ENCODE data around the gene FKBP14. TPM values are rescaled to one million over a fixed set of nuclear protein-coding genes. Genes with fewer than 3 reads are reported as not detected.
A peak's percentile ranks its signal among the peaks of the same experiment; 100 is the strongest.

Gene FKBP14
- total RNA-seq, 1 donor from 2014 or later, result 8.5 TPM

DNA sequence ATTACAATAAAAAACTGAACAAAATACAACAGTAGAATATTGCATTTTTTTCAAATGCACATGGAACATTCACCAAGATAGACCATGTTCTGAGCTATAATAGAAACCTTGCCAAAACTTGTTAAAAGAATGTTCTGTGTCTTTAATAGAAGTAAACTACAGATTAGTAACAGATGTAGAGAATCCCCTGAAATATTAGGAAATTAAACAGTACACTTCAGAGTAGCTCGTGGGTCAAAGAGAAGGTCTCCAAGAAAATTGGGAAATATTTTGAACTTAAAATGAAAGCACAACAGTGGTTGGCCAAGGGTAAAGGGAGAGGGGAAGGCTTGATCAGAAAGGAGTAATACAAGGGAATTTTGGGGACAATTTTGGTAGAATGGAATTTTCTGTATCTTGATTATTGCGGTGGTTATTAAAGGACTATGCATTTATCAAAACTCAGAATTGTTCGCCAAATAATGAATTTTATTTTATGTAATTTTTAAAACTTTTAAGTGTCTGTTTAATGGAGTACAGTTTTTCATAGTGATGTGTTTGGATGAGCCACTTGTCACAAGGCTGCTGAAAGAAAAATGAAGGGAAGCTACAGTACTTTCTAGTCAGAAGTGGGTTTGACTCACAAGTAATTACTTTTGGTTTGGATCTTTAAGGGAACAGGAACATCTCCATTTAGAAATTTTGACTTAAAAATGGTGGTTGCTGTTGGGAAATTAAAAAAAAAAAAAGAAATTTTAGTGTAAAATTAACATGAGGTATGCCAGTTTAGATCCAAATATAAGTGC is 11.9 kb upstream of the FKBP14 start:
- intact Hi-C loops (cut with DNase I), result no loop called here
- ATAC-seq (peak; percentile 80), DNase-seq (ENCODE audit: missing footprints) (no peak)

- no peak for ATAC-seq
- intact Hi-C loops (cut with DNase I), result no loop called here
- DNase-seq (ENCODE audit: missing footprints), result no peak
Observed at GRCh38 chr7:30036220-30036619, 9.7 kb upstream of the FKBP14 start.

DNA sequence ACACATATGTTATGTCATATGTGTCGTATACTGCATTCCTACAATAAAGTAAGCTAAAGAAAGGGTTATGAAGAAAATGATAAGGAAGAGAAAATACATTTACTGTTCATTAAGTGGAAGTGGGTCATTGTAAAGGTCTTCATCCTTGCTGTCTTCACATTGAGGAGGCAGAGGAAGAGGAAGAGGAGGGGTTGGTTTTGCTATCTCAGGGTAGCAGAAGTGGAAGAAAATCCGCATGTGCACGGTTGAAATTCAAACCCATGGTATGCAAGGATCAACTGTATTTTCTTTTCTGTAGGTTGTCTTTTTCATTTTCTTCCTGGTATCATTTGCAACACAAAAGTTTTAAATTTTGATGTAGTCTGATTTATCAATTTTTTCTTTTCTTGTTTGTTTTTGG is 8.0 kb upstream of the FKBP14 start:
- intact Hi-C loops (cut with DNase I), result no loop called here
- ATAC-seq (no peak), DNase-seq (ENCODE audit: missing footprints) (no peak)

- intact Hi-C loops (cut with DNase I), result no loop called here
- ATAC-seq, result no peak
- no peak for DNase-seq (ENCODE audit: missing footprints)
Observed at GRCh38 chr7:30032310-30033125, 6.0 kb upstream of the FKBP14 start.

GRCh38 chr7:30029696-30030095 is 3.2 kb upstream of the FKBP14 start:
- no peak for DNase-seq (ENCODE audit: missing footprints)
- intact Hi-C loops (cut with DNase I), result loop anchor here (5.0 kb wide), 1 partner anchor 108 kb away; no protein-coding TSS in a partner anchor
- no peak for ATAC-seq

GRCh38 chr7:30028749-30029635 is 2.5 kb upstream of the FKBP14 start:
- intact Hi-C loops (cut with DNase I), result loop anchor here (5.0 kb wide), 1 partner anchor 108 kb away; no protein-coding TSS in a partner anchor
- peak; percentile 30 for ATAC-seq
- peak; percentile 69 for DNase-seq (ENCODE audit: missing footprints)

DNA sequence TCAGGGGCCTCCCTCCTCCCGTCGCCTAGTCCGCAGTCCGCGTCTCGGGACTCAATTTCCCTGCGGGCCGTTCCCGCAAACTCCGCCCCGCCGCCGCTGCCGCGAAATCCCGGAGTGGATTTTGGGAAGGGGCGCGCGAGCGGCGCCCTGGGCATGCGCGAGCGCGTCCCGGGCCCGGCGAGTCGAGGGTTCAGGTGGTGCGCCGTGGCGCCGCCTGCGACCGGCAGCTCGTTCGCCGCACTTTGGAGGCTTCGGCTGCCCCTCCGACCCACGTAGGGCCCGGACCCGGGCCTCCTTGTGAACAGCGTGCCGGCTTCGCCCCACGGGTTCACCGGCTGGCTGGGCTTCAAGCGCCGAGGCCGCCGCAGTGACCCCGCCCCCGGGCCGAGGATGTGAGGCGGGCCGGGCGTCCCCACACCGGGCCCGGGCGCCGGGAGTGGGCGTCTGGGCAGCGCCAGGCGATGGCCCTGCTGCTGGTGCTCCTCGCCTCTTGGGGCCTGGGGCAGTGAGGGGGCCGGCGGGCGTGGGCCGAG is 1.8 kb upstream of the FKBP14 start, which contains the start of gene PLEKHA8:
TSS of gene PLEKHA8 (plus strand) at position 197 of the 533 bp plus-strand sequence. CDS start 351 bp downstream, outside the sequence.
- peak; percentile 93 for DNase-seq (ENCODE audit: missing footprints)
- ATAC-seq, result peak; percentile 86
- intact Hi-C loops (cut with DNase I), result loop anchor here (5.0 kb wide), 1 partner anchor 109 kb away; no protein-coding TSS in a partner anchor

DNA sequence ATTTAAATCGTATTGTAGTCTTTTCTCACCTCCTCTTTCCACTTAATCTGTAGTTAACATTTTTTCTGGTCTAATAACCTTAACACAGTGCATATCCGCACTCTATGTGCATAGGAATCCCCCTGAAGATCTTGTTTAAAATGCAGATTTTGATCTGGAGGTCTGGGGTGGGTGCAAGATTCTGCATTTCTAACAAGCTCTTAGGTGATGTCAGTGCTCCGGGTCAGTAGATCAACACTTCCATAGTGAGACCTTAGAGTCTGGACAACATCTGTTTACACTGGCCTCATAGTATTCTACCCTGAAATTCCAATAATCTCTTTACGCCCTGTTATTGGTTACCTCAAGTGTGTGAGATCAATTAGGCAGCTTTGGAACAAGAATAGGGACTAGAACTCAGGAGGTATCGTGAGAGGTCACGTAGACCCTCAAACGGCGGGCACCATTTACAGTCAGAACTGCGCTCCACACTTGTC is 1.3 kb upstream of the FKBP14 start:
- DNase-seq (ENCODE audit: missing footprints) (no peak), ATAC-seq (no peak)
- intact Hi-C loops (cut with DNase I), result loop anchor here (5.0 kb wide), 1 partner anchor 110 kb away; no protein-coding TSS in a partner anchor

- intact Hi-C loops (cut with DNase I), result loop anchor here (5.0 kb wide), 1 partner anchor 110 kb away; no protein-coding TSS in a partner anchor
- DNase-seq (ENCODE audit: missing footprints), result no peak
- no peak for ATAC-seq
Observed at GRCh38 chr7:30027065-30027456, 559 bp upstream of the FKBP14 start.

DNA sequence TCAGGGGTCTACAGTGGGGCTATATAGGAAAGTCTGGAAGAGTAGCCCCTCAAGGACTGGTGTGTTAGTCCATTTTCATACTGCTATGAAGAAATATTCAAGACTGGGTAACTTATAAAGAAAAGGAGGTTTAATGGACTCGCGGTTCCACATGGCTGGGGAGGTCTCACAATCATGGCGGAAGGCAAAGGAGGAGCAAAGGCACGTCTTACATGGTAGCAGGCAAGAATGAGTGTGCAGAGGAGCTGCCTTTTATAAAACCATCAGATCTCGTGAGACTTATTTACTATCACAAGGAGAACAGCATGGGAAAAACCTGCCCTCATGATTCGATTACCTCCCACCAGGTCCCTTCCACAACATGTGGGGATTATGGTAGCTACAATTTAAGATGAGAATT is 3.0 kb downstream of the FKBP14 start:
- intact Hi-C loops (cut with DNase I), result no loop called here
- no peak for DNase-seq (ENCODE audit: missing footprints)
- no peak for ATAC-seq

DNA sequence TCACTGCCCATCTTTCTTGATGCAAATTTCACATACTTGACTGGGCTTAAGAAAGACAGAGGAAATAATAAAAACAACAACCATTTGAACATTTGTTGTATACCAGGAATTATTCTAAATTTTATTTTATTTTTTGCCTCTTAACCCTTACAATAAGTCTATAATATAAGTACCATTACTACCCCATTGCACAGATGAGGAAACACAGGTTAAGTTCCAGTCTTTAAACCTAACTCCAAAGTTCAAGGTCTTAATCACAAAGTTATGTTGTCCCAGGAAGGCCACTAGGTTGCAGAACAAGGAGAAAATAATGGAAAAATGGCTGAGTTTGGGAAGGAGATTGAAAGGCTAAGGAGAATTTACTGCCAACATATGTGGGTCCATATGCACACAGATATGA is 3.5 kb downstream of the FKBP14 start:
- ATAC-seq, result no peak
- intact Hi-C loops (cut with DNase I), result no loop called here
- no peak for DNase-seq (ENCODE audit: missing footprints)

DNA sequence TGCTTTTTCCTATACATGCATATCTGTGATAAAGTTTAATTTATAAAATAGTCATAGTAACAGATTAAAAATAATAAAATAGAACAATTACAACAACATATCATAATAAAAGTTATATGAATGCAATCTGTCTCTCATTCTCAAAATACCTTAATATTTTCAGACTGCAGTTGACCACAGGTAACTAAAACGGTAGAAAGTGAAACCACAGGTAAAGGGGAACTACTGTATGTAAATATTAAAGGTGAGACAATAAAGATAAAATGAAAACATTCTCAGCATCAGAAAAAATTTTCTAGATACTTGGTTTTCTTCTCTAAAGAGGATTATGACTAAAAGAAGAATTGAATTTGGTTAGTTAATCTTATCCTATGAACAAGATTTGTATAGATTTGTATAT is 6.0 kb downstream of the FKBP14 start:
- no peak for DNase-seq (ENCODE audit: missing footprints)
- intact Hi-C loops (cut with DNase I), result no loop called here
- ATAC-seq, result no peak

- no peak for DNase-seq (ENCODE audit: missing footprints)
- intact Hi-C loops (cut with DNase I), result no loop called here
- ATAC-seq, result no peak
Observed at GRCh38 chr7:30019960-30020359, 6.5 kb downstream of the FKBP14 start.

GRCh38 chr7:30019387-30019786 is 7.1 kb downstream of the FKBP14 start:
- intact Hi-C loops (cut with DNase I), result no loop called here
- ATAC-seq, result no peak
- DNase-seq (ENCODE audit: missing footprints), result no peak

GRCh38 chr7:30018451-30018850 is 8.1 kb downstream of the FKBP14 start:
- DNase-seq (ENCODE audit: missing footprints) (no peak), ATAC-seq (no peak)
- intact Hi-C loops (cut with DNase I), result no loop called here

DNA sequence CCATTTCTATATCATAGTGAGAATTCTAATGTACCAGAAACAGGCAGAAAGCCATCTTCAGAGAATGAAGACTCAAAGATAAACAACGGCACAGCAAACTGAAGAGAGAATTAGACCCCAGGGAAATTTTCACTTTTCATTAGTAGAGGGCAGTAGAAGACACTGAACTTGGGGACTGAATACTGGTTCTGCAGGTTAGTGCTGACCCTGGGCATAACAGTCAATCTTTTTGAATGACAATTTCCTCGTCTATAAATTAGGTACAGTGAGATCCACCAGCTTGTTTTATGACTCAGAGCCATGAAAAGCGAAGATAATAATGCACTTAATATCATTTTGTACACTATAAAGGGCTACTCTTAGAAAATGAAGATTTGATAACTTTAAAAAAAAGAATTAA is 13.7 kb downstream of the FKBP14 start:
- intact Hi-C loops (cut with DNase I), result no loop called here
- DNase-seq (ENCODE audit: missing footprints), result no peak
- ATAC-seq, result no peak

GRCh38 chr7:30010021-30010420 is 16.5 kb downstream of the FKBP14 start:
- DNase-seq (ENCODE audit: missing footprints), result no peak

GRCh38 chr7:30005464-30005863 is 21.0 kb downstream of the FKBP14 start:
- intact Hi-C loops (cut with DNase I), result no loop called here
- DNase-seq (ENCODE audit: missing footprints) (no peak), ATAC-seq (no peak)

More at GRCh38 chr7:30010021-30010420, 16.5 kb downstream of the FKBP14 start:
- no peak for ATAC-seq
- intact Hi-C loops (cut with DNase I), result no loop called here

Measured in Right ventricle myocardium inferior (tissue), 1 donor.